ENCODE measurements around the gene CDX1.

CDX1 gene

GRCh38 chr5:150214289-150214688, 47.7 kb downstream of the CDX1 start:
- Histone ChIP-seq H3K27me3 (ENCODE audit: control insufficient read depth, insufficient read depth, low read length) (peaks cover 5% of the 10 kb centered on the region), H3K9ac (ENCODE audit: low read depth, low read length) (no peak overlapping the region), H3K27ac (ENCODE audit: low read depth, low read length) (no peak overlapping the region)

GRCh38 chr5:150215979-150216944, 49.7 kb downstream of the CDX1 start:
- Histone ChIP-seq H3K9ac (ENCODE audit: low read depth, low read length) (no peak overlapping the region), H3K9me3 (ENCODE audit: control insufficient read depth, insufficient read depth, low read length) (no peaks in the 10 kb centered on the region), H3K36me3 (ENCODE audit: control insufficient read depth, insufficient read depth, low read length) (no peaks in the 10 kb centered on the region), H3K4me1 (ENCODE audit: control insufficient read depth, insufficient read depth, low read length) (peaks cover 10% of the 10 kb centered on the region), H3K4me3 (ENCODE audit: low read depth, low read length) (no peak overlapping the region), H3K27me3 (ENCODE audit: control insufficient read depth, insufficient read depth, low read length) (peaks cover 5% of the 10 kb centered on the region), H3K27ac (ENCODE audit: low read depth, low read length) (no peak overlapping the region)

More at GRCh38 chr5:150214289-150214688, 47.7 kb downstream of the CDX1 start:
- no peak overlapping the region for H3K4me3 ChIP-seq (ENCODE audit: low read depth, low read length)
- peaks cover 17% of the 10 kb centered on the region for H3K4me1 ChIP-seq (ENCODE audit: control insufficient read depth, insufficient read depth, low read length)
- H3K36me3 ChIP-seq (ENCODE audit: control insufficient read depth, insufficient read depth, low read length), result no peaks in the 10 kb centered on the region
- H3K9me3 ChIP-seq (ENCODE audit: control insufficient read depth, insufficient read depth, low read length), result no peaks in the 10 kb centered on the region

- no peak overlapping the region for H3K4me3 ChIP-seq (ENCODE audit: low read depth, low read length)
- H3K27ac ChIP-seq (ENCODE audit: low read depth, low read length), result no peak overlapping the region
- peaks cover 3% of the 10 kb centered on the region for H3K4me1 ChIP-seq (ENCODE audit: control insufficient read depth, insufficient read depth, low read length)
- H3K27me3 ChIP-seq (ENCODE audit: control insufficient read depth, insufficient read depth, low read length), result peaks cover 5% of the 10 kb centered on the region
- no peak overlapping the region for H3K9ac ChIP-seq (ENCODE audit: low read depth, low read length)
- H3K36me3 ChIP-seq (ENCODE audit: control insufficient read depth, insufficient read depth, low read length), result no peaks in the 10 kb centered on the region
- no peaks in the 10 kb centered on the region for H3K9me3 ChIP-seq (ENCODE audit: control insufficient read depth, insufficient read depth, low read length)
Observed at GRCh38 chr5:150217038-150217437, 50.5 kb downstream of the CDX1 start.

- H3K27me3 ChIP-seq (ENCODE audit: control insufficient read depth, insufficient read depth, low read length), result peaks cover 5% of the 10 kb centered on the region
- no peak overlapping the region for H3K27ac ChIP-seq (ENCODE audit: low read depth, low read length)
- no peaks in the 10 kb centered on the region for H3K36me3 ChIP-seq (ENCODE audit: control insufficient read depth, insufficient read depth, low read length)
- H3K4me3 ChIP-seq (ENCODE audit: low read depth, low read length), result no peak overlapping the region
- H3K9me3 ChIP-seq (ENCODE audit: control insufficient read depth, insufficient read depth, low read length), result no peaks in the 10 kb centered on the region
- no peak overlapping the region for H3K9ac ChIP-seq (ENCODE audit: low read depth, low read length)
- no peaks in the 10 kb centered on the region for H3K4me1 ChIP-seq (ENCODE audit: control insufficient read depth, insufficient read depth, low read length)
Observed at GRCh38 chr5:150217873-150218692, 51.5 kb downstream of the CDX1 start.

GRCh38 chr5:150218693-150219035, 52.1 kb downstream of the CDX1 start:
- Histone ChIP-seq H3K4me1 (ENCODE audit: control insufficient read depth, insufficient read depth, low read length) (no peaks in the 10 kb centered on the region), H3K27ac (ENCODE audit: low read depth, low read length) (no peak overlapping the region), H3K9ac (ENCODE audit: low read depth, low read length) (no peak overlapping the region), H3K27me3 (ENCODE audit: control insufficient read depth, insufficient read depth, low read length) (peaks cover 5% of the 10 kb centered on the region), H3K36me3 (ENCODE audit: control insufficient read depth, insufficient read depth, low read length) (no peaks in the 10 kb centered on the region), H3K9me3 (ENCODE audit: control insufficient read depth, insufficient read depth, low read length) (no peaks in the 10 kb centered on the region), H3K4me3 (ENCODE audit: low read depth, low read length) (no peak overlapping the region)

GRCh38 chr5:150219142-150219541, 52.6 kb downstream of the CDX1 start:
- Histone ChIP-seq H3K4me1 (ENCODE audit: control insufficient read depth, insufficient read depth, low read length) (no peaks in the 10 kb centered on the region), H3K9me3 (ENCODE audit: control insufficient read depth, insufficient read depth, low read length) (no peaks in the 10 kb centered on the region), H3K27me3 (ENCODE audit: control insufficient read depth, insufficient read depth, low read length) (peaks cover 5% of the 10 kb centered on the region), H3K27ac (ENCODE audit: low read depth, low read length) (no peak overlapping the region), H3K4me3 (ENCODE audit: low read depth, low read length) (no peak overlapping the region), H3K9ac (ENCODE audit: low read depth, low read length) (no peak overlapping the region), H3K36me3 (ENCODE audit: control insufficient read depth, insufficient read depth, low read length) (no peaks in the 10 kb centered on the region)

GRCh38 chr5:150219861-150220260, 53.3 kb downstream of the CDX1 start:
- Histone ChIP-seq H3K27ac (ENCODE audit: low read depth, low read length) (no peak overlapping the region), H3K4me1 (ENCODE audit: control insufficient read depth, insufficient read depth, low read length) (no peaks in the 10 kb centered on the region), H3K4me3 (ENCODE audit: low read depth, low read length) (no peak overlapping the region), H3K9me3 (ENCODE audit: control insufficient read depth, insufficient read depth, low read length) (no peaks in the 10 kb centered on the region), H3K36me3 (ENCODE audit: control insufficient read depth, insufficient read depth, low read length) (no peaks in the 10 kb centered on the region), H3K9ac (ENCODE audit: low read depth, low read length) (no peak overlapping the region), H3K27me3 (ENCODE audit: control insufficient read depth, insufficient read depth, low read length) (peaks cover 5% of the 10 kb centered on the region; the same call in 1 of the 2 replicates)

- H3K4me1 ChIP-seq (ENCODE audit: control insufficient read depth, insufficient read depth, low read length), result no peaks in the 10 kb centered on the region
- no peak overlapping the region for H3K9ac ChIP-seq (ENCODE audit: low read depth, low read length)
- H3K4me3 ChIP-seq (ENCODE audit: low read depth, low read length), result no peak overlapping the region
- H3K36me3 ChIP-seq (ENCODE audit: control insufficient read depth, insufficient read depth, low read length), result no peaks in the 10 kb centered on the region
- H3K27ac ChIP-seq (ENCODE audit: low read depth, low read length), result no peak overlapping the region
- H3K9me3 ChIP-seq (ENCODE audit: control insufficient read depth, insufficient read depth, low read length), result no peaks in the 10 kb centered on the region
- H3K27me3 ChIP-seq (ENCODE audit: control insufficient read depth, insufficient read depth, low read length), result peaks cover 5% of the 10 kb centered on the region; the same call in 1 of the 2 replicates
Observed at GRCh38 chr5:150221471-150221870, 54.9 kb downstream of the CDX1 start.

- Histone ChIP-seq H3K9ac (ENCODE audit: low read depth, low read length) (no peak overlapping the region), H3K27ac (ENCODE audit: low read depth, low read length) (no peak overlapping the region), H3K4me1 (ENCODE audit: control insufficient read depth, insufficient read depth, low read length) (no peaks in the 10 kb centered on the region), H3K36me3 (ENCODE audit: control insufficient read depth, insufficient read depth, low read length) (no peaks in the 10 kb centered on the region), H3K9me3 (ENCODE audit: control insufficient read depth, insufficient read depth, low read length) (no peaks in the 10 kb centered on the region), H3K27me3 (ENCODE audit: control insufficient read depth, insufficient read depth, low read length) (no peaks in the 10 kb centered on the region), H3K4me3 (ENCODE audit: low read depth, low read length) (no peak overlapping the region)
Observed at GRCh38 chr5:150222906-150223305, 56.3 kb downstream of the CDX1 start.

GRCh38 chr5:150223474-150223873, 56.9 kb downstream of the CDX1 start:
- no peaks in the 10 kb centered on the region for H3K36me3 ChIP-seq (ENCODE audit: control insufficient read depth, insufficient read depth, low read length)

More at GRCh38 chr5:150223474-150223873, 56.9 kb downstream of the CDX1 start:
- H3K9me3 ChIP-seq (ENCODE audit: control insufficient read depth, insufficient read depth, low read length), result no peaks in the 10 kb centered on the region
- H3K9ac ChIP-seq (ENCODE audit: low read depth, low read length), result no peak overlapping the region
- H3K27ac ChIP-seq (ENCODE audit: low read depth, low read length), result no peak overlapping the region
- H3K4me3 ChIP-seq (ENCODE audit: low read depth, low read length), result no peak overlapping the region
- H3K4me1 ChIP-seq (ENCODE audit: control insufficient read depth, insufficient read depth, low read length), result no peaks in the 10 kb centered on the region
- H3K27me3 ChIP-seq (ENCODE audit: control insufficient read depth, insufficient read depth, low read length), result no peaks in the 10 kb centered on the region

Data from HUES48 (cell line).